ENCODE data around the gene PXDN. TPM values are rescaled to one million over a fixed set of nuclear protein-coding genes. Genes with fewer than 3 reads are reported as not detected.

PXDN gene
- total RNA-seq, 4 donors from 2014 or later: 26.6 to 254 (median 59.8) TPM

DNA sequence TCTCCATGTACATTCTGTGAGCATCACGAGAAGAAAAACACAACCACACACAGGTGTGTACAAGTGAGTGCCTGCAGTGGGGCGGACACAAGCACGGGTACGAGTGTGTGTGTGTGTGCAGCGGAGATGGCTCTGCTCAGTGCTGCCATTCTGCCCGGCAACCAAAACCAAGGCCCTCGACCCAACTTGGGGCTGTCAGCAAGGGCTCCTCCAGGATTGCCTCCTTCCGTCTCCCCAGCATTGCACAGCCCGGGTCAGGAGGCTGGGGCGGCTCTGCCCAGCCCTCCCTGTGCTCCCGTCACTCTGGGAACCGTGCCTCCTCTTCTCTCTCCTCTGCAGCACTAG, 66.5 kb downstream of the PXDN start:
- TF ChIP-seq, protein P1, sequence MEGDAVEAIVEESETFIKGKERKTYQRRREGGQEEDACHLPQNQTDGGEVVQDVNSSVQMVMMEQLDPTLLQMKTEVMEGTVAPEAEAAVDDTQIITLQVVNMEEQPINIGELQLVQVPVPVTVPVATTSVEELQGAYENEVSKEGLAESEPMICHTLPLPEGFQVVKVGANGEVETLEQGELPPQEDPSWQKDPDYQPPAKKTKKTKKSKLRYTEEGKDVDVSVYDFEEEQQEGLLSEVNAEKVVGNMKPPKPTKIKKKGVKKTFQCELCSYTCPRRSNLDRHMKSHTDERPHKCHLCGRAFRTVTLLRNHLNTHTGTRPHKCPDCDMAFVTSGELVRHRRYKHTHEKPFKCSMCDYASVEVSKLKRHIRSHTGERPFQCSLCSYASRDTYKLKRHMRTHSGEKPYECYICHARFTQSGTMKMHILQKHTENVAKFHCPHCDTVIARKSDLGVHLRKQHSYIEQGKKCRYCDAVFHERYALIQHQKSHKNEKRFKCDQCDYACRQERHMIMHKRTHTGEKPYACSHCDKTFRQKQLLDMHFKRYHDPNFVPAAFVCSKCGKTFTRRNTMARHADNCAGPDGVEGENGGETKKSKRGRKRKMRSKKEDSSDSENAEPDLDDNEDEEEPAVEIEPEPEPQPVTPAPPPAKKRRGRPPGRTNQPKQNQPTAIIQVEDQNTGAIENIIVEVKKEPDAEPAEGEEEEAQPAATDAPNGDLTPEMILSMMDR (IDR thresholded peaks at IDR 0.05): no peak
- no peak for TF ChIP-seq POLR2A (IDR thresholded peaks at IDR 0.05)
- no peak for DNase-seq
- Histone ChIP-seq H3K27ac (peak overlapping the region in 1 of 2 donors; percentile 18), H3K27me3 (no peaks in the 10 kb centered on the region), H3K4me3 (no peak overlapping the region), H3K4me1 (peaks cover 0 to 8% of the 10 kb centered on the region in 2 donors), H3K36me3 (no peaks in the 10 kb centered on the region), H3K9me3 (no peaks in the 10 kb centered on the region)
- intact Hi-C loops (cut with DNase I; ENCODE audit: low total_unique reads): loop anchor here (10.0 kb wide), 1 partner anchor 67 kb away; the partner anchor contains the start of gene PXDN

GRCh38 chr2:1676913-1677820, 67.1 kb downstream of the PXDN start:
- H3K36me3 ChIP-seq: no peaks in the 10 kb centered on the region
- no peak for DNase-seq
- H3K4me3 ChIP-seq: no peak overlapping the region
- intact Hi-C loops (cut with DNase I; ENCODE audit: low total_unique reads): loop anchor here (10.0 kb wide), 1 partner anchor 68 kb away; the partner anchor contains the start of gene PXDN
- no peaks in the 10 kb centered on the region for H3K27me3 ChIP-seq
- peak overlapping the region; percentile 87 to 88 for H3K27ac ChIP-seq
- no peak for TF ChIP-seq POLR2A (IDR thresholded peaks at IDR 0.05)
- TF ChIP-seq, protein P1 (IDR thresholded peaks at IDR 0.05): no peak
- H3K9me3 ChIP-seq: no peaks in the 10 kb centered on the region
- H3K4me1 ChIP-seq: peaks cover 0 to 8% of the 10 kb centered on the region in 2 donors

DNA sequence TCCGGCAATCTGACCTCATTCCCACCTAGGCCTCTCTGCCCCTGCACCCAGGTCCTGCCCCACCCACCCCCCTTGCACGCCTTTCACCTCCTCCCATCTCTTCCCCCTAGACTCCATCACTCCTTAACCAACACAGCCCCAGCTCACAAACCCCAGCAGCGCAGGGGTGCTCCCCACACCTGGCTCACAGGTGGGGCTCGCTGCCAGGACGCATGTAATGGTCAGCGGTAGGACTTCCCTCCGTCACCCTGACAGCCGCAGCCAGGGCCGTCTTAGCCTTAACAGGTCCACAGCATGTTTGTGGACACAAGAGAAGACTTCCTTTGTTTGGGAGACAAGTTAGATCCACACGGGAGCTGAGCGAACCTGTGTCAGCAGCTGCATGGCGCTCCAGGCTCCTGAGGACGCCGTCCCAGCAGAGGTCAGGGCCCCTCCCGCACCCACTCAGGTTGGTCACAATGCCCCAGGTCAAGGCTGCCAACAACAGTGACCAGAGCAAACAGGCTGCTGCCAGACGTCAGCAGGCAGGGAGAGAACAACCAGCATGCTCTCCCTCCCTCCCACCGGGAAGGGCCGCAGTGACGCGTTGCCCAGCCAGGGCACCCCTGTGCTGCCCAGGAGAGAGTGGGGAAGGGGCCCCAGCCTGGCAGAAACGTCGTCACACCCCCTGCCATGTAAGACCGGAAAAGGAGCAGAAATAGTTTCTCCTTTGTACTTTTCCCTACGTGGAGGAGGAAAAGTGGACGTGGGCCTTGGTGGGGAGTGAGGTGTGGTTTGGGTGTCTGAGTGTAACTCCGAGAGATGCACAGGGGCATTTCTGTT, 68.0 kb downstream of the PXDN start:
- Histone ChIP-seq H3K27ac (peak overlapping the region; percentile 87 to 88), H3K9me3 (no peaks in the 10 kb centered on the region), H3K27me3 (no peaks in the 10 kb centered on the region), H3K4me1 (peaks cover 0 to 8% of the 10 kb centered on the region in 2 donors), H3K36me3 (no peaks in the 10 kb centered on the region), H3K4me3 (no peak overlapping the region)
- DNase-seq: no peak
- TF ChIP-seq POLR2A (IDR thresholded peaks at IDR 0.05): no peak
- TF ChIP-seq, protein P1 (IDR thresholded peaks at IDR 0.05): no peak
- intact Hi-C loops (cut with DNase I; ENCODE audit: low total_unique reads): loop anchor here (10.0 kb wide), 1 partner anchor 68 kb away; the partner anchor contains the start of gene PXDN

DNA sequence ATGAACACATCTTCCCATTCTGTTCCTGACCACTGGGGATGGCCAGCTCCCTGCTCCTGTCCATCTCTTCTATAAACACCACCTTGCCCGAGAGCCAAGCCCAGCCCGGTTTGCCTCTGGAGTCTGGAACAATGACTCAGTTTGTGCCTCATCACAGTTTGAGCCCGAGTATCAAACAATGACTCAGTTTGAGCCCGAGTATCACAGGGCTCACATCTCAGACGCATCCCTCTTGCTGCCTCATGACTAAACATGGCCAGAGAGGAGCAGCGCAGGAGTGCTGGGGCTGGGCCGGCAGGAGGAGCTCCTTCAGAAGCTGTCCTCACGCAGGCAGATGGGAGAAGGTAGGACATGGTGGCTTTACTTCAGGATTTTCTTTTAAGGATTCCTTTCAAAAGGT, 68.7 kb downstream of the PXDN start:
- H3K27ac ChIP-seq: peak overlapping the region; percentile 87 to 88
- DNase-seq: peak; percentile 77 to 88
- TF ChIP-seq POLR2A (IDR thresholded peaks at IDR 0.05): no peak
- TF ChIP-seq, protein P1 (IDR thresholded peaks at IDR 0.05): peak; percentile 35 to 68 (median 55)
- H3K36me3 ChIP-seq: no peaks in the 10 kb centered on the region
- no peaks in the 10 kb centered on the region for H3K27me3 ChIP-seq
- peaks cover 0 to 8% of the 10 kb centered on the region in 2 donors for H3K4me1 ChIP-seq
- H3K9me3 ChIP-seq: no peaks in the 10 kb centered on the region
- H3K4me3 ChIP-seq: no peak overlapping the region
- intact Hi-C loops (cut with DNase I; ENCODE audit: low total_unique reads): loop anchor here (10.0 kb wide), 1 partner anchor 69 kb away; the partner anchor contains the start of gene PXDN
